NCI-H1417 (cell line): ENCODE measurements around the gene GPR21.
A peak's percentile ranks its signal among the peaks of the same experiment; 100 is the strongest.

Source experiments
- DNase-seq, 3 experiments: peaks; one replicate each; lab custom pipeline; 2025; lab: John Stamatoyannopoulos, UW

The GPR21 gene, protein sequence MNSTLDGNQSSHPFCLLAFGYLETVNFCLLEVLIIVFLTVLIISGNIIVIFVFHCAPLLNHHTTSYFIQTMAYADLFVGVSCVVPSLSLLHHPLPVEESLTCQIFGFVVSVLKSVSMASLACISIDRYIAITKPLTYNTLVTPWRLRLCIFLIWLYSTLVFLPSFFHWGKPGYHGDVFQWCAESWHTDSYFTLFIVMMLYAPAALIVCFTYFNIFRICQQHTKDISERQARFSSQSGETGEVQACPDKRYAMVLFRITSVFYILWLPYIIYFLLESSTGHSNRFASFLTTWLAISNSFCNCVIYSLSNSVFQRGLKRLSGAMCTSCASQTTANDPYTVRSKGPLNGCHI

DNA sequence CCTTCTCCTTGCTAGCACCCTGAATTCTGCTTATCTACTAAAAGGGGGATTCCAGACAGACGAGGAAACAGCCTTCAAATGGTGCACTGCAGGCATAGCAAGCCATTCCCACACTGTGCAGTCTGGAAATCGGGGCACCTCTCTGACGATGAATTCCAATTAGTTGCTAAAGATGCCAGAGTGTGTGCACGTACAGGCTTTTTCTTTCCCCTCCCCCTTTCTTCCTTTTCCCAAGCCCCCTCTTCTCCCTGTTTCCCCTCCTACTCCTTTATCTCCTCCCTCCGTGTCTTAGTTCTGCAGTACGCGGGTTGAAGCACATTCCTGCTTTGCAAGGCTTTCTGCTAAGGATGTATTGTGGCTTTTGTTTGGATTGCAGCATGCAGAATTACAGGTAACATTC lies at the start of gene GPR21:
TSS of gene GPR21 (plus strand) at position 316 of the 400 bp plus-strand sequence. CDS start 900 bp downstream, outside the sequence.
- no peak for DNase-seq

DNA sequence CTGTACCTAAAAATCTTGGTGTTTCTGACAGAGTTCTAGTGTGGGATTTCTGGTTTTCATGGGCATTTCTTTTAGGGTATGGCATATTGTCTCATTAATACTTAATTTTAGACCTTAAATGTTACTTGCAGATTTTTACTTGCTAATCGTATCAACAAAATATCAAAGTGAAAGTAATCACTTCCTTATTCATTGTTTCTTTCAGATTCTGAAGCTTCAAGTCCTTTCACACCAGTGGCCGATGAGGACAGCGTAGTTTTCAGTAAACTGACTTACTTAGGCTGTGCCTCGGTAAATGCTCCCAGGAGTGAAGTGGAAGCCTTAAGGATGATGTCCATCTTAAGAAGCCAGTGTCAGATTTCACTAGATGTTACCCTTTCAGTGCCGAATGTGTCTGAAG lies 47.5 kb upstream of the GPR21 start:
- no peak for DNase-seq

DNA sequence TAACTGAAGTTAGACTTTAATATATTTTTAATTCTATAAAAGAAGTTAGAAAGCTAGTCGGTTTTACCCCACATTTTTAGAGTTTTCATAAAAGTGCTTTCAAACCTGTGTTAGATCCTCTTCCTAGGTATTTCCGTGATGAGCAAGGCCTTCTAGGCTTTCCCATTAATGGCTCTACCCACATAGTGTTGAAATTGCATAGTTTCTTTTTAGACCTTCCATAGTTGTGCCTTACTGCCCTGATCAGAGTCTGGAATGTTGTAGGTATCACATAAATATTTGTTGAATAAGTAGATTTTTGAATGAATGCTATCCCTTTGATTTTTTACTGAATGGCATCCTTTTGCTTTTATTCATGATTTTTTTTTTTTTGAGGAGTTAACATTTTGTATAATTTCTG lies 45.3 kb upstream of the GPR21 start:
- DNase-seq, result no peak

DNA sequence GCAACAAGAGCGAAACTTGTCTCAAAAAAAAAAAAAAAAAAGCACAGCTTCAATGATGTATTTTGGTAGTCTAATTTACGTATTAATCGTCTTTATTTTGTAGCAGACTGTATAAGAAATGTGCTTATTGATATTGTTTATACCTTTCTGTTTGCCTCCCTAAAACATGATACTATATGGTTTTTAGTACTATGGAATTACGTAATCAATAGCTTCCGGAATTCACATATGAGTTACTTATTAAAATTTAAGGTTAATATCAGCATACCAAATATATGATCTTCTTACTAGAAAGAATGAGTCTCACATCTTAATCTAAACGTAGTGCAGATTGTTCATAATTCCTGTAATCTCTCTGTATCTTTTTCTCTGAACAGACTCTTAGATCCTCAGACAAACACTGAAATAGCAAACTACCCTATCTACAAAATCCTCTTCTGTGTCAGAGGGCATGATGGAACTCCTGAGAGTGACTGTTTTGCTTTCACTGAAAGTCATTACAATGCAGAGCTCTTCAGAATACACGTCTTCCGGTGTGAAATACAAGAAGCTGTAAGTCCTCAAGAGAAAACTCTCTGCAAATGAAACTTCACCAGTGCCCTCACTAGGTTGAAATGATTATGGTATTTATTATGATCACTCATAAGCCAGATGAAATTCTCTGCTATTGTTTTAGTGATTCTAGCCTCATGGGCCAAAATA lies 44.4 kb upstream of the GPR21 start:
- DNase-seq, result no peak

DNA sequence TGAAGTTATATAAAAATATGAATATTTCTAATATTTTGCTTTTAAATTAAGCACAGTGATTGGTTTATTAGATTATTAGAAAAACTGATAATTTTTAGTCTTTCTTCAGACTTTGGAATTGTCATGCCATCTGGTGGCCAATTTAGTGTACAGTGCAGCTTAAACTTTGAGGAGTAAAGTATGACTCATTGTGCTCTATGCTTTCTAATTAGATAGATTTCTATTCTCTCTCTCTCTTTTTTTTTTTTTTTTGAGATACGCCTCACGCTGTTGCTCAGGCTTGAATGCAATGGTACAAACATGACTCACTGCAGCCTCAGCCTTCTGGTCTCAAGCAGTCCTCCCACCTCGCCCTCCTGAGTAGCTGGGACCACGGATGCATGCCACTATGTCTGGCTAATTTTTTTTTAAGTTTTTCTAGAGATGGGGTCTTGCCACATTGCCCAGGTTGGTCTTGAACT lies 42.1 kb upstream of the GPR21 start:
- peak in 1 of 3 experiments; percentile 47 for DNase-seq

DNA sequence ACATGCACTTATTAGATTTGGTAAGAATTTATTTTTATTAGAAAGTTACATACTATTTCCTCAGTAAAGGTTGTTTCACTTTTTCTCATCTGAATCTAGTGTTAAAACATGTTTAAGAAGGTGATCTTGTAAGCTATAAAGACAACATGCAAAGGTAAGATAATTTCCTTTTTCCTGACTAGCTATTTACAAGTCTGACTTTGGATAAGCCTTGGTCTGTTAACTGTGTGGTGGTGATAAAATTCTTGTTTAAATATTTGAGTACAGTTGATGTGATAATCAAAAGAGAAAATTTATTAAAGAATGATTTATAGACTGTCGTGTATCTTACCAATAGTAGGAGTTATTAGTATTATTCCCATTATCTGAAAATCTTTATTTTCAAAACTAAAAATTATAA lies 36.9 kb upstream of the GPR21 start:
- no peak for DNase-seq

DNA sequence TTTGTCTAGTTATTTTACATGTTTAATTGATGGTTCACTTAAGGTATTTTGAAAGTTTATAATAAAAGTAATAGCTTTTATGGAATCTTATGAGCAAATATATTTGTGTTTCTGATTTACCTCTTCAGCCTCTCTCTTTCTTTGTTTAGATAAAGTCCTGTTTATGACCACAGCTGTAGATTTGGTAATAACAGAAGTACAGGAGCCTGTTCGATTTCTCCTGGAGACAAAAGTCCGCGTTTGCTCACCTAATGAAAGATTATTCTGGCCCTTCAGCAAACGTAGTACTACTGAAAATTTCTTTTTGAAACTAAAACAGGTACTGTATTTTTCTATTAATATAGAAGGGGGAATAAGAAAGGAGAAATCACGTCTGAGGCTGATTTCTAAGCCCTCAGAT lies 35.0 kb upstream of the GPR21 start:
- DNase-seq, result no peak

DNA sequence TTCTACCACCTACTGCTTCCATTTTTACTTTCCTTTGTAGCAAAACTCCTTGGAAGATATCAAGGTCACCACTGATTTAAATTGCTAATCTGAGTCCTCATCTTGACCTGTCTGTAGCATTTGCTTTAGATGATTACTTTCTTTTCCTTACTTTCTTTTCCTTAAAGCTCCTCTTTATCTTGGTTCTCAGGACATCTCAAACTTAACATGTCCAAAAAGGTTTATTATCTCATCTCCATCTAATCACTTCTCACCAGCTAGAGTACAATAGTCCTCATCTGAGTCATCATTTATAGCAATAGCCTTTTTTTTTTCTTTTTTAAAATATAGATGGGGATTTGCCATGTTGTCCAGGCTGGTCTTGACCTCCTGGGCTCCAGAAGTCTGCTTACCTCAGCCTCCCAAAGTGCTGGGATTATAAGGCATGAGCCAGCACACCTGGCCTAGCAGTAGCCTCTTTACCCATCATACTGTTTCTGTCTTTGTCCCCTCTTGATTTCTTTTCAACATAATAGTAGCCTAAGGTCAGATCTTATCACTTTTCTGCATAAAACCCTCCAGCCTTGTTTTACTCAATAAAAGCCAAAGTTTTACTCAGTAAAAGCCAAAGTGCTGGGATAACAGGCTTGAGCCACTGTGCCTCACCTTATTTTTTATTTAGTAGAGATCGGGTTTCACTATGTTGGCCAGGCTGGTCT lies 32.9 kb upstream of the GPR21 start:
- DNase-seq, result no peak

DNA sequence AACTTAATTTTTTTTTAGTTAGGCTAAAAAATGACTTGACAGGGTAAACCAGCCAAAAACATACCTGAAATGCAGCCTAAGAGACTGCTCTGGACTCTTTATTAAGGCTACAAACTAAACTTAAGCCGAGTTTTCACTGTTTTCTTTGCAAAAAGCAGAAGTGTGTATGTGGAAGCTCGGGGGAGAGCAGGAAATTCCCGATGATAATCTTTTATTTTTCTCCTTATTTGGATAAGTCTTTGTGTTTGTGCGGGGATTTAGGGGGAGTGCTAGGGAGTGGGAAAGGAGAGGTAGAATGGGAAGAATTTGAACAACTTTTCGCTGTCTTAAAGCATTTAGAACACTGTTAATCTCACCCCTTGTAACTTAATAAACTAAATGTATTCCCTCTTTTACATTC lies 30.7 kb upstream of the GPR21 start:
- DNase-seq, result no peak

DNA sequence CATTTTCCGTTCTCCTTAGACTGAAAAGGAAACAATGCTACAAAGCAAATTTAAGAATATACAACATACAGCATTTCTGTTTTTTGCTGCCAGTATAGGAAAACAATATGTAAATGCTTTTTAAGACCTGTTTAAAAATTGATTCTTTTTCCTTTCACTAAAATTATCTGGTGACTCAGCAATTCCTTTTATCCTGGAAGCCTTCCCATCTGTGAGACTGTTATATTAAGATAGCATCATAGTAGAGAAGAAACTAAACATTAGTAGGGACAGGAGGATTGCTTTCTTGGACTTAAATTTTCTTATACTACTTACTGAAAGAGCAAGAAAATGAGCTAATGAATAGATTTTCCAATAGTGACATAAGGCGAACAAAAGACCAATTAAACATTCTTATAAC lies 30.0 kb upstream of the GPR21 start:
- no peak for DNase-seq

DNA sequence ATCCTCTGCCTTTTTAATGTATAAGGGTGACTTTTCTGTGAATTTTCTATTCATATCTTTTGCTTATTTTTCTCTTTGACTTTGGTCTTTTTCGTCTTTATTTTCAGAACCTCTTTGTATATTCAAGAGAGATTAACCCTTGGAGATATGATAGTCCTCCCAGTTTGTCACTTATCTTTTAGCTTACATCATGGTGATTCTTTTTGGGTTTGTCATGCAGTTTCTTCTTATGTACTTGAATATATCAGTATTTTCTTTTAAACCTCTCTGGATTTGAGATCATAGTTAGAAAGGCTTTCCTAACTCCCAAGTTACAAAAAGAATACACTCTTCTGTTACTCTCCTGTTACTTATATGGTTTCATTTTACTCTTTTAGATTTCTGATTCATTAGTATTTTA lies 27.5 kb upstream of the GPR21 start:
- no peak for DNase-seq

DNA sequence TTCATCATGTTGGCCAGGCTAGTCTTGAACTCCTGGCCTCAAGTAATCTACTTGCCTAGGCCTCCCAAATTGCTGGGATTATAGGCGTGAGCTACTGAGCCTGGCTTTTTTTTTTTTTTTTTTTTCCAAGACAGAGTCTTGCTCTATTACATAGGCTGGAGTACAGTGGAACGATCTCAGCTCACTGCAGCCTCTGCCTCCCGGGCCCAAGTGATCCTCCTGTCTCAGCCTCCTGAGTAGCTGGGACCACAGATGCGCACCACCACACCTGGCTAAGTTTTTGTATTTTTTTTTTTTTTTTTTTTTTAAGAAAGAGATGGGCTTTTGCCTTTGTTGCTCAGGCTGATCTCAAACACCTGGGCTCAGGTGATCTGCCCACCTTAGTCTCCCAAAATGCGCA lies 26.2 kb upstream of the GPR21 start:
- DNase-seq, result no peak

DNA sequence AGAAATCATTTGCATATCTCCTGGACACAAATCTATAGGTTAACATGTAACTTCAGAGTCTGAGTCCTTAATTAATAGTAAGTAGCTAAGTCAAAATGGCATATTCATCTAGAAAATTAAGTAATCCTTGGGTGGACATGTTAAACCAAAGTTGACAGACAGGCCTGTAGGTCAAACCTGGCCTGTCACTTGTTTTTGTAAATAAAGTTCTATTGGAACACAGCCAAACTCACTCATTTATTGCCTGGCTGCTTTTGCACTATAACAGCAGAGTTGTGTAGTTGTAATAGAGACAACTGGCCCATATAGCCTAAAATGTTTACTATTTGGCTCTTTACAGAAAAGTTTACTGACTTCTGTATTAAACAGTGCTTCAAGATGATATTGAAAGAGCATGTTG lies 24.6 kb upstream of the GPR21 start:
- no peak for DNase-seq

DNA sequence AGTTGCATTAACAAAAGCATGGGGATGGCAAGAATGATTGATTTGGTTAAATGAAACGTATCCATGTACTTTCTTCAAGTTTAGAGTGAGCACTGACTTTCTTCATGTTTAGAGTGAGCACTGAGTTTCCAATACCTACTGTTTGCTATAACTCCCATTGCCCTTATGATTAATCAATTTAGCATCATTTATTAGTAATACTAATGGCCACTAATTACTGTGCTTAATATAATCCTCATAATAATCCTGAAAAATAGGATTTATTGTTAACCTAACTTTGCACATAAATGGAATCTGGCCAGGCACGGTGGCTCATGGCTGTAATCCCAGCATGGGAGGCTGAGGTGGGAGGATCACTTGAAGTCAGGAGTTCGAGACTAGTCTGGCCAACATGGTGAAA lies 22.1 kb upstream of the GPR21 start:
- DNase-seq, result no peak

DNA sequence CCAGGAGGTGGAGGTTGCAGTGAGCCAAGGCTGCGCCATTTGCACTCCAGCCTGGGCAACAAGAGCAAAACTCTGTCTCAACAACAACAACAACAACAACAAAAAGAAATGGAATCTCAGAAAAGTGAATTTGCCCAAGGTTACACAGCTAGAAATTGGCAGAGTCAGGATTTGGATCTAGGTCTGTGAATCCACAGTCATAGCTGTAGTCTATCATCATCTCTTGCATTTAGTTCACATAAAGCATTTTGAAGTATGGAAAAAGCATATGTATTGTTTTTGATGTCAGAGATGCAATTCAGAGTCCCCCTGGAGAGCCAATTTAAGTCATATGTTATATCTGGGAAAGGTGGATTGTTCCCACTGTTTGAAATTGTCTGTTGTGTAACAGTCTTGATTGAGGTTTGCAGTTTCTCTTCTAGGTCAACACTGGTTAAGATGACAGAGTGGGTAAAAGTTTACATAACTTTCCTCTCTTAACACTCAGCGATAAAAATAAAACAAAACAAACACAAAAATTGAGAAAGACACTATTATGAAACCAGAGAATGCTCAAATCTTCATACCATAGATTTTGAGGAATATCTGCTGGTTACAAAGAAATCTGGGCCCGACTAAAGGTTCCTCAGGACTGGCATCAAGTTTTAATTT lies 21.5 kb upstream of the GPR21 start:
- no peak for DNase-seq

DNA sequence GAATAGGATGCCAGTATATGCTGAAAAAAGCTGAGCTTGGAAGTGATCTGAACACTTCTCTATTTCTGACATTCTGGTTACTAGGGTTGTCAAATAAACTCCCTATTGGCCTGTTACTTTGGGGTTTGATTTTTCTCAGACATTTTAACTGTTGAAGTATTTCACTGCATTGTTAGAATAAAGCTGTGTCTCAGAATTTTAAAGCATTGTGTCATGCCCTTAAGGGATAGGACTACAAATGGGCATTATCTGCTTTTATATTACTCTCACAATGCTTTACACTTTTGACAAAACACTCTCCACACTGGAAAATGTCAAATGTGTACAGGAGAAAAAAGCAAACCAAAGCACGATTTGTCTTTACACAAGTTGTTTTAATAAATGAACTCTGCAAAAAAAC lies 16.8 kb upstream of the GPR21 start:
- DNase-seq, result no peak

DNA sequence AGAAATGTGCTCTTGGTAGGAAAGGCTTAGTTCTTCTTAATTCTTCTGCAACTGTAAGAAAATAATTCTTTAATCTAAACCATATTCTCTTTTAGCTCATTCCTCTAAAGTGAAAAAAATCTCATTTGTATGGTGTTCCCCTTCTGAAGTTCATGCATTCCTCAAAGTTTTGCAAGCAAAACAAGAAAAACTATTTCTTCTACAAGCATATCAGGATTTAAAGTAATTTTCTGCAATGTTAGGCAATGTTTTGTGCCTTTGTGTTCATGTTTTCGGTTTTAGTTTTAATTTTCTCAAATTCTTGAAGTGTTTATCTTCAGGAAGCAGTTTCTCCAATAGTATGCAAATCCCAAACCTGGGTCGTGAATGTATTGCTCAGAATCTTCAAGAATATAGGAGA lies 12.7 kb upstream of the GPR21 start:
- no peak for DNase-seq

DNA sequence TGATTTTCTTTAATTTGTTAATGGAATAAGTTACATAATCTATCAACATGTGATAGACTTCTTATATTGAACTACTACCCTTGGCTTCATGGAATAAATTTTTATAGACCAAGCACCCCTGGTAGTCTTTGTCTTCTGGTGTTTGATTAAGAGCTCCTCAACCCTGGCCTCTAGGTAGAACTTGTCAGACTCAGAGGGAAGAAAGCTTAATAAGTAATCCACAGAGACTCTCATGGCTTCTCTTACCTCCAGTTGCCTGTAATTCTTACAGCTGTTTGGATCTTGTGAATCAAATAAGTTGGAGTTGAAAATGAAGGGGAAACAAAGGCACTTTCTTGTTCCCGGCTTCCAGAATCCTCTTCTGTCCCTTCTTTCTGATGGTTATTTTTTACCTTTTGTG lies 7.0 kb upstream of the GPR21 start:
- DNase-seq, result no peak

DNA sequence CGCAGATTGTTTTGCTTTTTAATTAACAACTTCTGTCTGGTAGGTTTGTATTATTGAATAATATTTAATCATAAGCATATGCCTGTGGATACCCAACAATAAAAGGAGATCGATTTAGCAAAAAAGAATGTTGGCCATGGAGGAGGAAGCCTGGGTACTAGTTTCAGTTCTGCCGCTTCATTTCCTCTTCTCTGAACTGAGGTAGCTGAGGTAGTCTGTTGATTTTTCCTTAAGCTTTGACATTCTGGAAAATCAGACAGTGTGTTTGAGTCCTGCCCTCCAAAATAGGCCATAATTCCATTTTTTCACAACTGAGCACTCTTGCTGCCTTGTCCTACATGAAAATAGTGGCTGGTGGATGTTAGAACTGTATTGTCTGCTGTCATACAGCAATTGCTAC lies 6.0 kb upstream of the GPR21 start:
- no peak for DNase-seq

DNA sequence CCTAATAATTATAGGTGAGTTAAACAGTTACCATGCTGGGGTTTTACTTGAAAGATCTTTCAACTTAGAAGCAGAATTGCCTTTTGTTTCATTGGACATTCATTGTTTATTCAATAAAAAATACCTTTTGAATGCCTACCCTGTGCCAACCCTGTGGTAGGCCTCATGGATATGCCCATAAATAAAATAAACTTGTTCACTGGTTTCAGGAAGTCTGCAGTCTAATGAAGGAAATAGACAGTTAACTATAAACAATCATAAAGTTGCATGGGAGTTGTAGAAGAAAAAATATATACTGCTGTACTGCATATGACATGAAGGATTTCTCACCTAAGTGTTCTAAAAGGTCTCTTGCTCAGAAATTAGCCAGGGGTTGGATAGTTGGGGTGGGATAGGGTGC lies 5.3 kb upstream of the GPR21 start:
- DNase-seq, result no peak

DNA sequence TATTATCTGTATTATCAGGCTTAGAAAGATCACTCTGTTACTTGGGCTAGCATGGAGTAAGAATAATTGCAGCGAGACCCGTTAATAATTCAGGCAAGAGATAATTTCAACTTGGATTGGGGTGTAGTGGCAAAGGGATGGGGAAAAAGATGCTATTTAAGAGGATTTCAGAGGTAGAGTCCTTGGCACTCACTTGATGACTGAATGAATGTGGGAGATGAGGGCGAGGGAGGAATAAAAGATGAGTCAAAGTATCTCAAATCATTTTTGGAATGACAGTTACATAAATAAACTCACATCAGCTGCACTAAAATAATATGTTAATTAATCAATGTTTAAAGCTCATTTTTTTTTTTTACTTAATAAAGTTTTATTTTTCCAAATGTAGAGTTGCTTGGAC lies 4.5 kb upstream of the GPR21 start:
- DNase-seq, result no peak

DNA sequence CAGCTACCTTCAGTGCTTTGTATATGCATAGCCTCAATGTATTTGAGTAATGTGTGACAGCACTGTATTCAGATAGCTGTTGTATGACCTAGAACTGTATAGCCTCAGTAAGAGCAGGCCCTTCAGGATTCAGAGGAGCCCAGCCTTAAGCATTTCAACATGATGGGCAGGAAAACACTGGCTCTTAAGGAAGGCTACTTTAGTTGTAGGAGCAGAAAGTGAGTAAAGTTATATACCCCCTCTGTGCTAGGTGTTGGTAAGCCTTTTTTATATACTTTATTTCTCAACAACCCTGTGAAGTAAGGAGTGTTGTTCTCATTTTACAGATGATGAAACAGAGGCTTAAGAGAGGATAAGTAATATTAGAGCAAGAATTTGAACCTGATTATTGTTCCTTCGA lies 1.5 kb upstream of the GPR21 start:
- no peak for DNase-seq
